HFF-Myc (cell line): ENCODE measurements around the gene PLD5.
"Not testable (repeated sequence)": the region's sequence is repeated elsewhere in the genome, so short reads cannot be mapped to it uniquely, and the experiment has no call there.

Experiments
- DNase-seq: peaks from one replicate; pipeline ENCODE4 v3.0.0-alpha.2; 2011; ENCODE audit warnings: low read depth; ENCODE audit errors: extremely low read depth
- H3K4me3 ChIP-seq: replicated peaks from 2 replicates; pipeline ENCODE4 v1.5.1; 2011; ENCODE audit warnings: low read depth, mild to moderate bottlenecking, control low read depth, low read length
- TF ChIP-seq, protein P1 (sequence below): IDR thresholded peaks from 2 replicates; pipeline ENCODE4 v1.5.1; 2012; ENCODE audit warnings: mild to moderate bottlenecking, low read depth, low read length, control low read depth; ENCODE audit errors: missing control alignments

The PLD5 gene

GRCh38 chr1:242462867-242463266 is 61.6 kb downstream of the PLD5 start:
- H3K4me3 ChIP-seq: no peak overlapping the region
- TF ChIP-seq, protein P1, sequence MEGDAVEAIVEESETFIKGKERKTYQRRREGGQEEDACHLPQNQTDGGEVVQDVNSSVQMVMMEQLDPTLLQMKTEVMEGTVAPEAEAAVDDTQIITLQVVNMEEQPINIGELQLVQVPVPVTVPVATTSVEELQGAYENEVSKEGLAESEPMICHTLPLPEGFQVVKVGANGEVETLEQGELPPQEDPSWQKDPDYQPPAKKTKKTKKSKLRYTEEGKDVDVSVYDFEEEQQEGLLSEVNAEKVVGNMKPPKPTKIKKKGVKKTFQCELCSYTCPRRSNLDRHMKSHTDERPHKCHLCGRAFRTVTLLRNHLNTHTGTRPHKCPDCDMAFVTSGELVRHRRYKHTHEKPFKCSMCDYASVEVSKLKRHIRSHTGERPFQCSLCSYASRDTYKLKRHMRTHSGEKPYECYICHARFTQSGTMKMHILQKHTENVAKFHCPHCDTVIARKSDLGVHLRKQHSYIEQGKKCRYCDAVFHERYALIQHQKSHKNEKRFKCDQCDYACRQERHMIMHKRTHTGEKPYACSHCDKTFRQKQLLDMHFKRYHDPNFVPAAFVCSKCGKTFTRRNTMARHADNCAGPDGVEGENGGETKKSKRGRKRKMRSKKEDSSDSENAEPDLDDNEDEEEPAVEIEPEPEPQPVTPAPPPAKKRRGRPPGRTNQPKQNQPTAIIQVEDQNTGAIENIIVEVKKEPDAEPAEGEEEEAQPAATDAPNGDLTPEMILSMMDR: no peak
- no peak for DNase-seq

DNA sequence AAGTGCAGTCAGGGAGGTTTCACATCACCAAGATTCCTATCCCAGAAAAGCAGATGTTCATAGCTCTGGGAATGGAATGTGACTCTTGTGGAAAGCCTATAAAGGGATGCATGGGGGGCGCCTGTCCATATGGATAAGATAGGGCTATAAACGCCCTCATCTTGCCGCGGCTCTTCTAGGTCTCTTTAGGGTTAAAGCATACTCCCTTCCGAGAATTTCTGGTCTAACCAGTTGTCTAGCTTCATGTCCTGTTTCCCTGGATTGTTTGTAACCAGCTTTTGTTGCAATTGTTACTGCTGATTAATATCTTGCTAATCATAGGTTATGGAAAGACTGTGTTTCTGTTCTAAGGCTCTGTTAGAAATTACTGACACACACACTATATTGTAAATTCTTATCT is 64.8 kb downstream of the PLD5 start:
- not testable (repeated sequence) for H3K4me3 ChIP-seq, DNase-seq

DNA sequence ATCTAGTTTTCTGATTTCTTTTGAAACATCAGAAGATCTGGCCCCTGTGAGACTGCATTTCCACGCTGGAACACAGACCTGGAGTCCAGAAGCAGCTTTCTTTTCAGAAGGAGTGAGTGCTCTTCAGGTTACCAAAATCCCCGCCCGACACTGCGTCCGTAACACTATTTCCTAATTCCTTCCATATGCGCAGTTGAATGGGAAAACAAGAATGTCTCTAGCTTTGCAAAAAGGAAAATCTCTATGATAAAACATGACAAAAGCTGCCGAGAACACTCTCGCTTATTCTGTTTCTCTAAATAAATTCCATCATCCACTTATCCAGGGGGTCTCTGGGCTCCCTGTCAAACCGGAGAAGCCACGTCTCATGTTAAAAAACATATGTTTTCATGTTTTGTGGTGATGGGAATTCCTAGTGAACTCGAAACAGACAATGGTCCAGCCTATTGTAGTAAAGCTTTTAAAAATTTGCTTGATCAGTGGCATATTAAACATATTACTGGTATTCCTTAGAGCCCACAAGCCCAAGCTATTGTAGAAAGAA is 67.7 kb downstream of the PLD5 start:
- TF ChIP-seq, protein P1: no peak
- DNase-seq: no peak
- no peak overlapping the region for H3K4me3 ChIP-seq

DNA sequence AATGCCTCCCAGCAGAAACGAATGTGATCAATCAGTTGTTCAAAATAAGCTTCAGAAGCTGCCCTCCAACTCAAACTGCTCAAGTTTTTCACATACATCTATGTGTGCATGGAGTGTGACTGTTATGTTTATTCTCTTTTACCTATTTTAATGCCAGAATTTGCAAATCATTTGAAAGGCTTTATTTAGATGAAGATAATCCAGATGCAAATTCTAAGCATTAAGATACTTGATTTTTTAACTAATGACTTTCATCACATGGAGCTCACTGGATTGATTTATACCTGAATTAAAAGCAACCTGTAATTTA is 69.5 kb downstream of the PLD5 start:
- DNase-seq: no peak
- TF ChIP-seq, protein P1: no peak
- no peak overlapping the region for H3K4me3 ChIP-seq

DNA sequence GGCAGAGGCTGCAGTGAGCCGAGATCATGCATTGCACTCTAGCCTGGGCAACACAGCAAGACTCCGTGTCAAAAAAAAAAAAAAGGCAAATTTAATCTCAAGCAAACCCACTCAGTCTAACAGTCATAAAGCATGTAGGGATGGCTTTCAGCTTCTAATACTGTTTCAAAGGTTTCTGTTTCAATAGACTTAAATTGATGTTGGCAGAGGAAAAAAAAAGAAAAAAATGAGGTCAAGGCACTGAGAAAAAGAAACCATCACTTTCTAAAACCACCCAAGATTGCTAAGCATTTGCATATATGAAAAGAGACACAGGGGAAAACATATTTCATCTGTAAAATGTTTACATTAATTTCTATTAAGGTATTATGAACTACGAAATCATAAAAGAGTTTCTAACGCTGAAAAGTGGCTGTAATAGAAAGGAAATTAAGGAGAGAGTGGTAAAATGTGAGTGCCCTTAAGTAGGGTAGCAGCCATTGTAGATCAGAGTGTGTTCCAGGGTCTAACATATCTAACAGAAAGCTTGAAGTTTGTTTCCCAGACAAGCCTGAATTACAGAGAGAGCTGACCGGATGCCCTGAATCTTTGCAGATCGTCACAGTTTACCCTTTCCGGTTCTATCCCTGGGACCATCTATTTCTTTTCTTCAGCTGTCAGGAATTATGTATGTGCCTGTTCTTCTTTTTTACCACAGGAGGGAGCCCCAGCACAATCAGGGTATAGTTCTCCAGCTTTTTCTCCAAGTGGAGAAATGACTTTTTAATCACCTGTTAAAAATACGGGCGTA is 70.0 kb downstream of the PLD5 start:
- TF ChIP-seq, protein P1: peak; percentile 35
- DNase-seq: no peak
- H3K4me3 ChIP-seq: no peak overlapping the region

GRCh38 chr1:242452573-242452972 is 71.9 kb downstream of the PLD5 start:
- DNase-seq: no peak
- H3K4me3 ChIP-seq: no peak overlapping the region
- TF ChIP-seq, protein P1: no peak

DNA sequence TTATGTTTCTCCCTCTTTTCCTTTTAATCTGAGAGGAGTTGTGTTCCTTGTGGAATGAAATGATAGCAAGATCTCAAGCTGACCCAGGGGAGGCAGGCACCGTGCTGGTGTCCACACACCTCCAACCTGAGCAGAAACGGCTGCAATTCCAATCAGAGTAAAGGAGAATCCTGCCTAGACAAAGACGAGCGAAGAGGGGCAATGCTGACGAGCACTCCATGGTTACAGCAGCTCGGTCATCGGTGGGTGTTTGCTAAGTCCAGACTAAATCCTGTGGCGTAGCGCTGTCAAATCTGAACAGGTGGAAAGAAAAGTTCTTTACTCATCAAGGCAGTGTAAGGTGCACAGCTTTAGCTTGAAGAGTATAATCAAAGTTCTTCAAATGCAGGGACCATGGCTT is 74.8 kb downstream of the PLD5 start:
- TF ChIP-seq, protein P1: no peak
- DNase-seq: no peak
- H3K4me3 ChIP-seq: no peak overlapping the region
